HFFc6 (cell line): Measurements from ENCODE around the gene DNAH6. TPM values are rescaled to one million over a fixed set of nuclear protein-coding genes. Genes with fewer than 3 reads are reported as not detected.

ENCODE experiments used
- DNase-seq: peaks from one replicate; pipeline ENCODE4 v3.0.0-alpha.2; 2018
- H3K27ac Mint-ChIP-seq: 2 replicates; pipeline ENCODE4 v1.8.0; 2020; ENCODE audit warnings: mild to moderate bottlenecking, mixed read lengths
- H3K27me3 Mint-ChIP-seq: 2 replicates; pipeline ENCODE4 v1.8.0; 2021; ENCODE audit warnings: mild to moderate bottlenecking, moderate library complexity, mixed read lengths; ENCODE audit not compliant: insufficient read depth
- H3K36me3 Mint-ChIP-seq: 2 replicates; pipeline ENCODE4 v1.8.0; 2021; ENCODE audit warnings: low read depth, mixed read lengths
- H3K4me1 Mint-ChIP-seq: 2 replicates; pipeline ENCODE4 v1.8.0; 2020; ENCODE audit warnings: low read depth, mixed read lengths
- H3K4me3 Mint-ChIP-seq: 2 replicates; pipeline ENCODE4 v1.8.0; 2020; ENCODE audit warnings: mild to moderate bottlenecking, moderate library complexity, mixed read lengths
- H3K9me3 Mint-ChIP-seq: 2 replicates; pipeline ENCODE4 v1.8.0; 2020; ENCODE audit warnings: mild to moderate bottlenecking, mixed read lengths
- total RNA-seq, 6 experiments: library from RNA; stranded (reverse); fragmentation: NEBNext Ultra II Directional; extraction: Animal tissue kit (Norgen Biotek cat#: 25700); gene quantifications; 2 replicates in 1 of 6; 3 replicates in 5 of 6; pipeline ENCODE4 v1.2.3, GENCODE V29; 2021
- TF ChIP-seq, protein P1 (sequence below): fragments of 200-600 bp; sonication (generic); IDR thresholded peaks from 2 replicates; pipeline ENCODE4 v1.5.0; 2021; ENCODE audit warnings: antibody characterized with exemption, mild to moderate bottlenecking

The DNAH6 gene
- total RNA-seq, 6 experiments from 2014 or later, result 0.05 to 0.46 (median 0.05) TPM; not detected in 1

- Mint-ChIP-seq H3K27me3 (peaks cover 29% of the 10 kb centered on the region), H3K4me3 (no peak overlapping the region), H3K36me3 (no peaks in the 10 kb centered on the region), H3K4me1 (no peaks in the 10 kb centered on the region), H3K9me3 (no peaks in the 10 kb centered on the region), H3K27ac (no peak overlapping the region)
- DNase-seq, result no peak
- TF ChIP-seq, protein P1, sequence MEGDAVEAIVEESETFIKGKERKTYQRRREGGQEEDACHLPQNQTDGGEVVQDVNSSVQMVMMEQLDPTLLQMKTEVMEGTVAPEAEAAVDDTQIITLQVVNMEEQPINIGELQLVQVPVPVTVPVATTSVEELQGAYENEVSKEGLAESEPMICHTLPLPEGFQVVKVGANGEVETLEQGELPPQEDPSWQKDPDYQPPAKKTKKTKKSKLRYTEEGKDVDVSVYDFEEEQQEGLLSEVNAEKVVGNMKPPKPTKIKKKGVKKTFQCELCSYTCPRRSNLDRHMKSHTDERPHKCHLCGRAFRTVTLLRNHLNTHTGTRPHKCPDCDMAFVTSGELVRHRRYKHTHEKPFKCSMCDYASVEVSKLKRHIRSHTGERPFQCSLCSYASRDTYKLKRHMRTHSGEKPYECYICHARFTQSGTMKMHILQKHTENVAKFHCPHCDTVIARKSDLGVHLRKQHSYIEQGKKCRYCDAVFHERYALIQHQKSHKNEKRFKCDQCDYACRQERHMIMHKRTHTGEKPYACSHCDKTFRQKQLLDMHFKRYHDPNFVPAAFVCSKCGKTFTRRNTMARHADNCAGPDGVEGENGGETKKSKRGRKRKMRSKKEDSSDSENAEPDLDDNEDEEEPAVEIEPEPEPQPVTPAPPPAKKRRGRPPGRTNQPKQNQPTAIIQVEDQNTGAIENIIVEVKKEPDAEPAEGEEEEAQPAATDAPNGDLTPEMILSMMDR, result no peak
These were observed 136.1 kb downstream of the DNAH6 start for GRCh38 chr2:84652431-84652830.

GRCh38 chr2:84653302-84653701 is 137.0 kb downstream of the DNAH6 start:
- Mint-ChIP-seq H3K4me3 (no peak overlapping the region), H3K4me1 (no peaks in the 10 kb centered on the region), H3K36me3 (no peaks in the 10 kb centered on the region), H3K27me3 (peaks cover 24% of the 10 kb centered on the region), H3K27ac (no peak overlapping the region), H3K9me3 (no peaks in the 10 kb centered on the region)
- TF ChIP-seq, protein P1, result peak; percentile 52
- no peak for DNase-seq

GRCh38 chr2:84654414-84654813 is 138.1 kb downstream of the DNAH6 start:
- no peaks in the 10 kb centered on the region for H3K9me3 Mint-ChIP-seq
- no peaks in the 10 kb centered on the region for H3K4me1 Mint-ChIP-seq
- H3K27ac Mint-ChIP-seq, result no peak overlapping the region
- no peak overlapping the region for H3K4me3 Mint-ChIP-seq
- no peaks in the 10 kb centered on the region for H3K36me3 Mint-ChIP-seq
- DNase-seq, result no peak
- H3K27me3 Mint-ChIP-seq, result peaks cover 19% of the 10 kb centered on the region
- TF ChIP-seq, protein P1, result no peak

GRCh38 chr2:84669122-84669521 is 152.8 kb downstream of the DNAH6 start:
- DNase-seq, result no peak
- Mint-ChIP-seq H3K36me3 (no peaks in the 10 kb centered on the region; the same call in 1 of the 2 replicates), H3K4me1 (no peaks in the 10 kb centered on the region), H3K9me3 (peaks cover 8% of the 10 kb centered on the region; the same call in 1 of the 2 replicates), H3K27ac (no peak overlapping the region), H3K4me3 (no peak overlapping the region), H3K27me3 (peaks cover 46% of the 10 kb centered on the region)
- TF ChIP-seq, protein P1, result no peak

GRCh38 chr2:84674099-84674498 is 157.8 kb downstream of the DNAH6 start:
- Mint-ChIP-seq H3K9me3 (no peaks in the 10 kb centered on the region), H3K4me3 (no peak overlapping the region), H3K4me1 (peaks cover 32% of the 10 kb centered on the region), H3K27me3 (peaks cover 24% of the 10 kb centered on the region), H3K27ac (no peak overlapping the region), H3K36me3 (no peaks in the 10 kb centered on the region)
- no peak for DNase-seq
- TF ChIP-seq, protein P1, result no peak

DNA sequence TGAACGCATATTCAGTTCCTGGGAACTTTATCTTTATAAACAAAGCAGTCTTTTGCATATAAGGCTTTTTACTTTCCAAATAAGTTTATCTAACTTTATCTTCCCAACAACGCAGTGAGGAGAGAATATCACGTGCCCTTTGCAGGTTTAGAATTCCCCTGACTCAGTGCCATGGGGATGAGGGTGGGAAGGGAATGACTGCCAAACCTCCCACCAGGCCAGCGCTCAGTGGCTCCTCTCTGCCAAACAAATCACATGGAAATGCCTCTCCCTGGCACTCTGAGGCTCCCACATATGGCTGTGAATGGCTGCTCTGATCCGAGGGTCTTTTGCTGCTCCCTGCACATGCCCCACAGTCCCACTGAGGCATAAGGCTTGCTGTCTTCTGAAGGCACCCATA is 158.3 kb downstream of the DNAH6 start:
- Mint-ChIP-seq H3K27ac (no peak overlapping the region), H3K4me3 (no peak overlapping the region), H3K36me3 (no peaks in the 10 kb centered on the region), H3K27me3 (peaks cover 20% of the 10 kb centered on the region), H3K9me3 (no peaks in the 10 kb centered on the region), H3K4me1 (peaks cover 32% of the 10 kb centered on the region)
- DNase-seq, result no peak
- TF ChIP-seq, protein P1, result no peak
